Vagina (tissue), 2 donors: Measurements from ENCODE around the gene LHX4. TPM values are rescaled to one million over a fixed set of nuclear protein-coding genes. Genes with fewer than 3 reads are reported as not detected.

Experiments used
- DNase-seq, 2 donors: peaks; one replicate each; pipeline ENCODE4 v3.0.0-alpha.2; 2017; ENCODE audit errors: extremely low spot score in 2 of 2
- H3K27ac ChIP-seq: fragments of 200-600 bp; sonication (generic); one replicate; pipeline ENCODE4 v1.5.1; 2019
- H3K27me3 ChIP-seq: fragments of 200-600 bp; sonication (generic); one replicate; pipeline ENCODE4 v1.5.1; 2019
- H3K36me3 ChIP-seq, 2 donors: fragments of 200-600 bp; sonication (generic); one replicate each; pipeline ENCODE4 v1.5.1; 2017 to 2019
- H3K4me1 ChIP-seq: fragments of 200-600 bp; sonication (generic); one replicate; pipeline ENCODE4 v1.5.1; 2019
- H3K4me3 ChIP-seq, 2 donors: fragments of 200-600 bp; sonication (generic); 1 replicate in 1 of 2; 2 replicates in 1 of 2; pipeline ENCODE4 v1.5.1; 2016 to 2019
- H3K9me3 ChIP-seq: fragments of 200-600 bp; sonication (generic); one replicate; pipeline ENCODE4 v1.5.1; 2019
- POLR2A ChIP-seq, 2 donors: fragments of 450-650 bp; IDR thresholded peaks; one replicate each; pipeline ENCODE4 v1.6.1; 2017; ENCODE audit warnings: antibody characterized with exemption in 2 of 2, mild to moderate bottlenecking in 2 of 2, moderate library complexity in 2 of 2
- POLR2AphosphoS5 ChIP-seq, 2 donors: sonication (generic); formaldehyde crosslinking; IDR thresholded peaks; one replicate each; pipeline ENCODE4 v1.9.0; 2017; ENCODE audit warnings: antibody characterized with exemption in 2 of 2, mild to moderate bottlenecking in 2 of 2, low read depth in 1 of 2; ENCODE audit not compliant: insufficient read depth in 1 of 2
- intact Hi-C: fragments of 100-400 bp; cut with DNase I; formaldehyde crosslinking; loops from one replicate; pipeline ENCODE4 v1.15.1; 2023
- total RNA-seq: library from RNA; depleted of rRNA; stranded (reverse); fragments of >200 nt; gene quantifications from one replicate; pipeline ENCODE4 v1.2.3, GENCODE V29; 2016
- TF ChIP-seq, protein P1 (sequence below), 3 experiments: fragments of 450-650 bp in 2 of 3; fragments of 200-600 bp in 1 of 3; sonication (generic) in 1 of 3; IDR thresholded peaks; one replicate each; pipeline ENCODE4 v1.5.1; 2017 to 2019; ENCODE audit warnings: antibody characterized with exemption in 3 of 3, mild to moderate bottlenecking in 2 of 3, moderate library complexity in 2 of 3

The LHX4 gene
- total RNA-seq, 1 donor from 2014 or later: 0.98 TPM

DNA sequence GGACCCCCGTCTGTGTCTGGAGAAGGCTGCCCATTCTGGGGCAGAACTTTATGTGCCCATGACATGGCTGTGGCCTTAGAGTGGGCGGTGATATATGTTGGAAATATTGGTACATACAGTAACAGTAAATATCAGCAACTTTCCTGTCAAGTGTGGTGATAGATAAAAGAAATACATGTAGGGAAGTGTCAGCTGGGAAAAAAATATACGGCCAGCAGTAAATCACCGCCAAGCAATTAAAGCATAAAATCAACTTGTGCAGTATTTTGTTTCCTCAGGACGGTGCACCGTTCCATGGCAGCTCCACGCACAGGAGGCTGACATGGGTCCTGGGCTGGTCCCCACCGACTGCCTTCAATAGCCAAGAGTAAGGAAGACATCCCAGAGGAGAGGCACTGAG, 27.4 kb downstream of the LHX4 start:
- DNase-seq: no peak
- intact Hi-C loops: loop anchor here (10.0 kb wide), 1 partner anchor 217 kb away; no protein-coding TSS in a partner anchor
- H3K36me3 ChIP-seq: no peaks in the 10 kb centered on the region
- H3K9me3 ChIP-seq: no peaks in the 10 kb centered on the region
- no peak overlapping the region for H3K27ac ChIP-seq
- H3K27me3 ChIP-seq: no peaks in the 10 kb centered on the region
- H3K4me3 ChIP-seq: no peak overlapping the region
- H3K4me1 ChIP-seq: no peaks in the 10 kb centered on the region
- TF ChIP-seq POLR2A (IDR thresholded peaks at IDR 0.05): no peak
- TF ChIP-seq, protein P1, sequence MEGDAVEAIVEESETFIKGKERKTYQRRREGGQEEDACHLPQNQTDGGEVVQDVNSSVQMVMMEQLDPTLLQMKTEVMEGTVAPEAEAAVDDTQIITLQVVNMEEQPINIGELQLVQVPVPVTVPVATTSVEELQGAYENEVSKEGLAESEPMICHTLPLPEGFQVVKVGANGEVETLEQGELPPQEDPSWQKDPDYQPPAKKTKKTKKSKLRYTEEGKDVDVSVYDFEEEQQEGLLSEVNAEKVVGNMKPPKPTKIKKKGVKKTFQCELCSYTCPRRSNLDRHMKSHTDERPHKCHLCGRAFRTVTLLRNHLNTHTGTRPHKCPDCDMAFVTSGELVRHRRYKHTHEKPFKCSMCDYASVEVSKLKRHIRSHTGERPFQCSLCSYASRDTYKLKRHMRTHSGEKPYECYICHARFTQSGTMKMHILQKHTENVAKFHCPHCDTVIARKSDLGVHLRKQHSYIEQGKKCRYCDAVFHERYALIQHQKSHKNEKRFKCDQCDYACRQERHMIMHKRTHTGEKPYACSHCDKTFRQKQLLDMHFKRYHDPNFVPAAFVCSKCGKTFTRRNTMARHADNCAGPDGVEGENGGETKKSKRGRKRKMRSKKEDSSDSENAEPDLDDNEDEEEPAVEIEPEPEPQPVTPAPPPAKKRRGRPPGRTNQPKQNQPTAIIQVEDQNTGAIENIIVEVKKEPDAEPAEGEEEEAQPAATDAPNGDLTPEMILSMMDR (IDR thresholded peaks at IDR 0.05): no peak
- TF ChIP-seq POLR2AphosphoS5 (IDR thresholded peaks at IDR 0.05; ENCODE audit: insufficient read depth in 1 of 2, low read depth in 1 of 2): no peak

DNA sequence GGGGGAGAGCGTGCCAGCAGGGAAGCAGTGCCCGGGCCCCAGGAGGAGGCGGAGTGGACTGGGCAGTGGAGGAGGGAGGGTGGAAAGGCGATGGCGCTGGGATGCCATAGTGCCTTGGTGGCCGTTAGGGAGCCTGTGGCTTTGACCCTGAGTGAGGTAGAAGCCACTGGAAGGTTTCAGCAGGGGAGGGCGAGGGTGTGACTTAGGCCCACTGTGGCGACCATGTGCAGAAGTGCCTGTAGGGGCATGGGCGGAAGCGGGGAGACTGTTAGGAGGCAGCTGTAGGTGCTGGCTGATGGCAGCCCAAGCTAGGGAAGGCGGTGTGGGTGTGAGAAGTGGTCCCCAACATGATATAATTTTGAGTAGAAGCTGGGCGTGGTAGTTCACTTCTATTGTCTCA, 28.2 kb downstream of the LHX4 start:
- no peaks in the 10 kb centered on the region for H3K27me3 ChIP-seq
- intact Hi-C loops: loop anchor here (10.0 kb wide), 1 partner anchor 217 kb away; no protein-coding TSS in a partner anchor
- TF ChIP-seq, protein P1 (IDR thresholded peaks at IDR 0.05): no peak
- TF ChIP-seq POLR2AphosphoS5 (IDR thresholded peaks at IDR 0.05; ENCODE audit: insufficient read depth in 1 of 2, low read depth in 1 of 2): no peak
- no peak for TF ChIP-seq POLR2A (IDR thresholded peaks at IDR 0.05)
- no peaks in the 10 kb centered on the region for H3K9me3 ChIP-seq
- no peak for DNase-seq
- H3K36me3 ChIP-seq: no peaks in the 10 kb centered on the region
- no peak overlapping the region for H3K4me3 ChIP-seq
- H3K27ac ChIP-seq: no peak overlapping the region
- H3K4me1 ChIP-seq: no peaks in the 10 kb centered on the region

DNA sequence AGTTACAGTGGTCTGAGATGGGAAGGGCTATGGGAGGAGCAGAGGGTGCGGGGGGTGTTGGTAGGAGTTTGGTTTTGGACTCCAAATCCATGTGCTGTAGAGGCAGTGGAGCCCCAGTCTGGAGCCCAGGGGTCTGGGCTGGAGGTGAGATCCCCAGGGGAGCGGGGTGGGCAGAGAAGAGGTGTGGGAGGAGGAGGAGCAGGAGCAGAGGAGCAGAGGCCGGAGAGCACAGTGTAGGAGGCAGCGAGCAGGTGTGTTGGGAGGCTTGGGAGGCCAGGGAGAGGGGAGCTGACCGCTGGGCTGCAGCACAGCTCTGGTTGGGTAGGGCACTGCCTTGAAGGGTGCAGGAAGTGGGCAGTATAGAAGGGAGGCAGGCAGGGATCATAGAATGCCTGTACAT, 28.9 kb downstream of the LHX4 start:
- intact Hi-C loops: loop anchor here (10.0 kb wide), 1 partner anchor 216 kb away; no protein-coding TSS in a partner anchor
- no peak overlapping the region for H3K27ac ChIP-seq
- no peaks in the 10 kb centered on the region for H3K36me3 ChIP-seq
- no peaks in the 10 kb centered on the region for H3K27me3 ChIP-seq
- TF ChIP-seq, protein P1 (IDR thresholded peaks at IDR 0.05): no peak
- TF ChIP-seq POLR2A (IDR thresholded peaks at IDR 0.05) (no peak), POLR2AphosphoS5 (IDR thresholded peaks at IDR 0.05; ENCODE audit: insufficient read depth in 1 of 2, low read depth in 1 of 2) (no peak)
- H3K4me1 ChIP-seq: no peaks in the 10 kb centered on the region
- no peaks in the 10 kb centered on the region for H3K9me3 ChIP-seq
- H3K4me3 ChIP-seq: no peak overlapping the region
- no peak for DNase-seq

DNA sequence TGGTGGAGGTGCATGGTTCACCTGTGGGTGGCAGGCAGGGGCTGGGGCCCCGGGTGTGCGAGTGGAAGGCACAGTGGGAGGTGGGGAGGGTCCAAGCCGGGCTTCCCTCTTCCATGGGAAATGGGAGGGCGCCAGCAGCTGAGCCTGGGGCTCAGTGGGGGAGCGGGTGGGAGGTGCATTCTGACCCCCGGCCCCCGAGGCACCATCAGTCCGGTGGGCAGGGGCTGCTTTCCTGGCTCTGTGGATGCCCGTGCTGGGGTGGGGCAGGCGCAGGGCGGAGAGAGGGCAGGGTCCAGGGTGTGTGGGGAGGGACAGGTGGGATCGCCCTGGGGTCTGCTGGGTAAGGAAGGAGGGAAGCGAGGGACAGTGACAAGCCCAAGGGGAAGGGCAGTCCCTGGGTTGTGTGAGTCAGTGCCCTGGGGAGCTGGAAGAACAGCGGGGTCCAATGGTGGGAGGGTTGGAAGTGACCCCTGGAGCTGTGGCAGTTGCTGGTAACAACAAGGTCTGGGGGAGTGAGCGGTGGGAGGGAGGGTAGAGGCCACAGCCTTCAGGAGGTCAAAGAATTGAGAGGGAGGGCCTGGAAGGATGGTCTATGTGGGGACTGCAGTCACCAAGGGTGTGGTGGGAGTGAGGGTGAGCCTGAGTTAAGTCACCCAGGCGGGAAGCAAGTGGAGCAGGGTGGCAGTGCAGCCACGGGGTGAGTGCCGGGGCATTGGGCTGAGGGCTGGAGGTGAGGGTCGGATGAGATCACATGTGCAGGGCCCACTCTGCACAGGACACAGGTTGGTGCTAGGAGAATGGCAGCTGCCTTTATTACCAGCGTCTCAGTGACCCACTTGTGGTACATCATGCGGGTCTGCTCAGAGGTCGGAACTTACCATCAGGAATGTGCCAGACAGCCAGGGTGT, 29.6 kb downstream of the LHX4 start:
- TF ChIP-seq POLR2AphosphoS5 (IDR thresholded peaks at IDR 0.05; ENCODE audit: insufficient read depth in 1 of 2, low read depth in 1 of 2) (no peak), POLR2A (IDR thresholded peaks at IDR 0.05) (no peak)
- TF ChIP-seq, protein P1 (IDR thresholded peaks at IDR 0.05): no peak
- Histone ChIP-seq H3K27ac (no peak overlapping the region), H3K4me1 (no peaks in the 10 kb centered on the region), H3K4me3 (no peak overlapping the region), H3K36me3 (no peaks in the 10 kb centered on the region), H3K9me3 (no peaks in the 10 kb centered on the region), H3K27me3 (no peaks in the 10 kb centered on the region)
- intact Hi-C loops: loop anchor here (10.0 kb wide), 1 partner anchor 215 kb away; no protein-coding TSS in a partner anchor
- DNase-seq: no peak

DNA sequence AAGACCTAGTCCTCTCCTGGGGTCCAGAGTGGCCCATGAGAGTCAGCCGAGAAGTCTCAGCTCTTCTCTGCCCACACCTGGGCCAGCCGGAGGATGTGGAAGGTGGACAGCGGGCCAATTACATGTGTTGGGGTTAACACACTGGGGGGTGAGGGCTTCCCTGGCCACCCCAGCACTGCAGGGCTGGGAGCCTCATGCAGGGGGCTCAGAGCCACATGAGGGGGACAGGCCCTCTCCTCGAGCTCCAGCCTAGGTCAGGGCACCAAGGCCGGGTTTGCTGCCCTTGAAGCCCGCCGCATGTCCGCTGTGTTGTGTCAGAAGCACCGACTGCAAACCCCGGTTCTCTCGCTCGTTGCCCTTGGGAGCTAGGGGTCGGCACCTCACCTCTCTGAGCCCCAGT, 30.5 kb downstream of the LHX4 start:
- Histone ChIP-seq H3K36me3 (no peaks in the 10 kb centered on the region), H3K9me3 (no peaks in the 10 kb centered on the region), H3K27ac (no peak overlapping the region), H3K4me1 (no peaks in the 10 kb centered on the region), H3K4me3 (no peak overlapping the region), H3K27me3 (no peaks in the 10 kb centered on the region)
- TF ChIP-seq, protein P1 (IDR thresholded peaks at IDR 0.05): no peak
- TF ChIP-seq POLR2AphosphoS5 (IDR thresholded peaks at IDR 0.05; ENCODE audit: insufficient read depth in 1 of 2, low read depth in 1 of 2) (no peak), POLR2A (IDR thresholded peaks at IDR 0.05) (no peak)
- intact Hi-C loops: no loop called here
- DNase-seq: no peak
